SK-N-SH (cell line): ENCODE results near the gene ALDH18A1. TPM values are rescaled to one million over a fixed set of nuclear protein-coding genes. Genes with fewer than 3 reads are reported as not detected.

Experiments
- CTCF ChIA-PET: fragments of 300-600, 350-600 bp; formaldehyde crosslinking; extraction: SDS; loops from one replicate; lab custom pipeline; 2021; lab: Yijun Ruan, JAX
- POLR2A ChIA-PET: fragments of 350-600 bp; sonication (Branson Sonifier 250); formaldehyde crosslinking; extraction: SDS; loops from one replicate; lab custom pipeline; 2020; ENCODE audit warnings: antibody characterized with exemption, inconsistent platforms; lab: Yijun Ruan, JAX
- DNase-seq: peaks from one replicate; pipeline ENCODE4 v3.0.0; 2012
- H2AFZ ChIP-seq: fragments of 200-600 bp; sonication (generic); 2 replicates; pipeline ENCODE4 v1.8.1; 2016; ENCODE audit warnings: antibody characterized with exemption, mild to moderate bottlenecking, low read depth
- H3F3A ChIP-seq: fragments of 200-600 bp; sonication (generic); replicated peaks from 2 replicates; pipeline ENCODE3; 2016; ENCODE audit warnings: antibody characterized with exemption, mild to moderate bottlenecking; ENCODE audit not compliant: insufficient read depth
- H3K27ac ChIP-seq, 2 experiments: fragments of 200-500 bp in 1 of 2; fragments of 200-600 bp in 1 of 2; sonication (Bioruptor generic) in 1 of 2; sonication (generic), shearing (Covaris generic) in 1 of 2; 2 replicates each; pipeline versions ENCODE4 v1.5.1 to v1.6.1; 2014 to 2016; ENCODE audit warnings: low read depth in 2 of 2, inconsistent platforms in 1 of 2, low read length in 1 of 2, mild to moderate bottlenecking in 1 of 2, mixed read lengths in 1 of 2
- H3K27me3 ChIP-seq: fragments of 200-600 bp; sonication (generic), shearing (Covaris generic); 2 replicates; pipeline ENCODE4 v1.6.1; 2016; ENCODE audit warnings: mixed run types; ENCODE audit not compliant: insufficient read depth
- H3K36me3 ChIP-seq, 2 experiments: fragments of 200-500 bp in 1 of 2; fragments of 200-600 bp in 1 of 2; sonication (Bioruptor generic) in 1 of 2; sonication (generic) in 1 of 2; replicated peaks in 1 of 2; 2 replicates each; pipeline versions ENCODE3 to v1.5.1; 2014 to 2016; ENCODE audit warnings: low read length in 1 of 2, mild to moderate bottlenecking in 1 of 2; ENCODE audit not compliant: insufficient read depth in 2 of 2, control insufficient read depth in 1 of 2
- H3K4me1 ChIP-seq, 2 experiments: fragments of 200-500 bp in 1 of 2; fragments of 200-600 bp in 1 of 2; sonication (Bioruptor generic) in 1 of 2; sonication (generic), shearing (Covaris generic) in 1 of 2; 2 replicates each; pipeline versions ENCODE4 v1.5.1 to v1.6.1; 2014 to 2016; ENCODE audit warnings: low read depth in 1 of 2, low read length in 1 of 2, mixed run types in 1 of 2; ENCODE audit not compliant: insufficient read depth in 2 of 2, control insufficient read depth in 1 of 2
- H3K4me2 ChIP-seq: fragments of 200-600 bp; sonication (generic), shearing (Covaris generic); 2 replicates; pipeline ENCODE4 v1.6.1; 2017; ENCODE audit warnings: mixed run types
- H3K4me3 ChIP-seq, 2 experiments: fragments of 200-500 bp in 1 of 2; fragments of 200-600 bp in 1 of 2; sonication (Bioruptor generic) in 1 of 2; sonication (generic), shearing (Covaris generic) in 1 of 2; 2 replicates each; pipeline versions ENCODE4 v1.5.1 to v1.8.1; 2014 to 2016; ENCODE audit warnings: low read depth in 2 of 2, inconsistent platforms in 1 of 2, low read length in 1 of 2, mild to moderate bottlenecking in 1 of 2, mixed read lengths in 1 of 2, moderate library complexity in 1 of 2
- H3K79me2 ChIP-seq: fragments of 200-600 bp; sonication (generic); 2 replicates; pipeline ENCODE4 v1.8.1; 2017; ENCODE audit warnings: mild to moderate bottlenecking; ENCODE audit not compliant: insufficient read depth
- H3K9ac ChIP-seq: fragments of 200-600 bp; sonication (generic); 2 replicates; pipeline ENCODE4 v1.6.1; 2017; ENCODE audit warnings: mixed run types
- H3K9me2 ChIP-seq: fragments of 200-600 bp; sonication (generic); 2 replicates; pipeline ENCODE4 v1.6.1; 2017; ENCODE audit warnings: mixed run types
- H3K9me3 ChIP-seq: fragments of 200-600 bp; sonication (generic); 2 replicates; pipeline ENCODE4 v1.6.1; 2017; ENCODE audit warnings: mixed run types, mild to moderate bottlenecking, moderate library complexity
- H4K20me1 ChIP-seq: fragments of 200-600 bp; sonication (generic); 2 replicates; pipeline ENCODE4 v1.6.1; 2017; ENCODE audit warnings: mild to moderate bottlenecking, mixed run types; ENCODE audit not compliant: insufficient read depth
- FOSL2 ChIP-seq: IDR thresholded peaks from 2 replicates; pipeline ENCODE4 v1.4.0; 2012; ENCODE audit warnings: low read depth, mild to moderate bottlenecking, moderate library complexity, borderline replicate concordance
- NFIC ChIP-seq: IDR thresholded peaks from 2 replicates; pipeline ENCODE4 v1.4.0; 2012; ENCODE audit warnings: borderline replicate concordance
- POLR2AphosphoS5 ChIP-seq: IDR thresholded peaks from 2 replicates; pipeline ENCODE4 v1.6.1; 2012; ENCODE audit warnings: low read depth, low read length
- RCOR1 ChIP-seq: fragments of 150-350 bp; IDR thresholded peaks from 2 replicates; pipeline ENCODE4 v1.6.1; 2017; ENCODE audit warnings: antibody characterized with exemption, low read length
- SMC3 ChIP-seq: IDR thresholded peaks from 2 replicates; pipeline ENCODE4 v1.6.1; 2012; ENCODE audit warnings: low read depth, low read length, improper control_type of control experiment
- TAF1 ChIP-seq: IDR thresholded peaks from 2 replicates; pipeline ENCODE4 v1.6.1; 2012; ENCODE audit warnings: low read depth, mild to moderate bottlenecking, low read length, moderate library complexity, borderline replicate concordance
- TEAD4 ChIP-seq: IDR thresholded peaks from 2 replicates; pipeline ENCODE4 v1.4.0; 2012; ENCODE audit warnings: mild to moderate bottlenecking, borderline replicate concordance; ENCODE audit not compliant: insufficient read depth
- YY1 ChIP-seq: IDR thresholded peaks from 2 replicates; pipeline ENCODE4 v1.4.0; 2012; ENCODE audit warnings: low read depth, mild to moderate bottlenecking
- WGBS: methylation state at CpG from one replicate; pipeline ENCODE4 v1.1.6; 2017; ENCODE audit warnings: low lambda C conversion rate; 5-methylcytosine and 5-hydroxymethylcytosine counted together
- polyA plus RNA-seq, 3 experiments: library from polyadenylated mRNA; depleted of rRNA; stranded (reverse); fragments of >200 nt; gene quantifications; 2 replicates each; pipeline ENCODE4 v1.2.3, GENCODE V29; 2012
- TF ChIP-seq, protein P1 (sequence below): fragments of 200-600 bp; sonication (generic); IDR thresholded peaks from 2 replicates; pipeline ENCODE4 v1.6.1; 2017; ENCODE audit warnings: antibody characterized with exemption, mild to moderate bottlenecking, moderate library complexity
- TF ChIP-seq, protein P2 (sequence below): fragments of 150-350 bp; IDR thresholded peaks from 2 replicates; pipeline ENCODE4 v1.6.1; 2017; ENCODE audit warnings: antibody characterized with exemption, low read length, low read depth, borderline replicate concordance
- TF ChIP-seq, protein P3 (sequence below): IDR thresholded peaks from 2 replicates; pipeline ENCODE4; 2012
- TF ChIP-seq, protein P4 (sequence below): IDR thresholded peaks from 2 replicates; pipeline ENCODE4 v1.4.0; 2012; ENCODE audit warnings: low read depth
- TF ChIP-seq, protein P5 (sequence below): IDR thresholded peaks from 2 replicates; pipeline ENCODE4 v1.6.1; 2012; ENCODE audit warnings: mild to moderate bottlenecking, low read depth, low read length, moderate library complexity

Gene ALDH18A1
- polyA plus RNA-seq, 1 of the 3 experiments (the other 2 are of a cell fraction), result 59.5 TPM

DNA sequence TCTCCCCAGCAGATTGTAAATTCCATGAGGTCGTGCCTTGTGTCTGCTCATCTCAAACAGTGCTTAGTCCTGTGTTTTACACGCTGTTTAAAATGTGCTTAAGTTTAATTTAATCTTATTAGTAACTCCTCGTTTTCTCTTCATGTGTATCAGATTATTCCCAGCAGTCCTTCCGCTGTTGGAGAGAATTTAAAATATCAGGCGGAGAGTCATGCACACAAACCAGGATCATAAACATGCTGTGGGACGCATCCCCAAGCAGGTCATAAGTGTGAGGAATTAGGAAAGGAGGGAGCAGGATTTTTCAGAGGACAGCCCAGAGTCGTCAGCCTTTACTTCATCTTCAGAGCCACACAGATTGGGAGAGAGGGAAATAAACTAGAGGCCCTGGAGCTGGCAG lies 91.2 kb downstream of the ALDH18A1 start:
- 60% methylated on average over 7 of the region's 7 CpGs for WGBS
- no peaks in the 10 kb centered on the region for H4K20me1 ChIP-seq
- H3K9ac ChIP-seq, result no peak overlapping the region
- no peak overlapping the region for H2AFZ ChIP-seq
- TF ChIP-seq NFIC, result no peak
- TF ChIP-seq POLR2AphosphoS5, result no peak
- no peak for TF ChIP-seq RCOR1
- no peak for TF ChIP-seq TEAD4
- no peak for TF ChIP-seq TAF1
- TF ChIP-seq, protein P1, sequence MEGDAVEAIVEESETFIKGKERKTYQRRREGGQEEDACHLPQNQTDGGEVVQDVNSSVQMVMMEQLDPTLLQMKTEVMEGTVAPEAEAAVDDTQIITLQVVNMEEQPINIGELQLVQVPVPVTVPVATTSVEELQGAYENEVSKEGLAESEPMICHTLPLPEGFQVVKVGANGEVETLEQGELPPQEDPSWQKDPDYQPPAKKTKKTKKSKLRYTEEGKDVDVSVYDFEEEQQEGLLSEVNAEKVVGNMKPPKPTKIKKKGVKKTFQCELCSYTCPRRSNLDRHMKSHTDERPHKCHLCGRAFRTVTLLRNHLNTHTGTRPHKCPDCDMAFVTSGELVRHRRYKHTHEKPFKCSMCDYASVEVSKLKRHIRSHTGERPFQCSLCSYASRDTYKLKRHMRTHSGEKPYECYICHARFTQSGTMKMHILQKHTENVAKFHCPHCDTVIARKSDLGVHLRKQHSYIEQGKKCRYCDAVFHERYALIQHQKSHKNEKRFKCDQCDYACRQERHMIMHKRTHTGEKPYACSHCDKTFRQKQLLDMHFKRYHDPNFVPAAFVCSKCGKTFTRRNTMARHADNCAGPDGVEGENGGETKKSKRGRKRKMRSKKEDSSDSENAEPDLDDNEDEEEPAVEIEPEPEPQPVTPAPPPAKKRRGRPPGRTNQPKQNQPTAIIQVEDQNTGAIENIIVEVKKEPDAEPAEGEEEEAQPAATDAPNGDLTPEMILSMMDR, result no peak
- TF ChIP-seq, protein P2, sequence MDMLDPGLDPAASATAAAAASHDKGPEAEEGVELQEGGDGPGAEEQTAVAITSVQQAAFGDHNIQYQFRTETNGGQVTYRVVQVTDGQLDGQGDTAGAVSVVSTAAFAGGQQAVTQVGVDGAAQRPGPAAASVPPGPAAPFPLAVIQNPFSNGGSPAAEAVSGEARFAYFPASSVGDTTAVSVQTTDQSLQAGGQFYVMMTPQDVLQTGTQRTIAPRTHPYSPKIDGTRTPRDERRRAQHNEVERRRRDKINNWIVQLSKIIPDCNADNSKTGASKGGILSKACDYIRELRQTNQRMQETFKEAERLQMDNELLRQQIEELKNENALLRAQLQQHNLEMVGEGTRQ, result no peak
- TF ChIP-seq, protein P3, sequence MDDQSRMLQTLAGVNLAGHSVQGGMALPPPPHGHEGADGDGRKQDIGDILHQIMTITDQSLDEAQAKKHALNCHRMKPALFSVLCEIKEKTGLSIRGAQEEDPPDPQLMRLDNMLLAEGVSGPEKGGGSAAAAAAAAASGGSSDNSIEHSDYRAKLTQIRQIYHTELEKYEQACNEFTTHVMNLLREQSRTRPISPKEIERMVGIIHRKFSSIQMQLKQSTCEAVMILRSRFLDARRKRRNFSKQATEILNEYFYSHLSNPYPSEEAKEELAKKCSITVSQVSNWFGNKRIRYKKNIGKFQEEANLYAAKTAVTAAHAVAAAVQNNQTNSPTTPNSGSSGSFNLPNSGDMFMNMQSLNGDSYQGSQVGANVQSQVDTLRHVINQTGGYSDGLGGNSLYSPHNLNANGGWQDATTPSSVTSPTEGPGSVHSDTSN, result no peak
- TF ChIP-seq YY1, result no peak
- TF ChIP-seq, protein P4, sequence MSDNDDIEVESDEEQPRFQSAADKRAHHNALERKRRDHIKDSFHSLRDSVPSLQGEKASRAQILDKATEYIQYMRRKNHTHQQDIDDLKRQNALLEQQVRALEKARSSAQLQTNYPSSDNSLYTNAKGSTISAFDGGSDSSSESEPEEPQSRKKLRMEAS, result no peak
- TF ChIP-seq, protein P5, sequence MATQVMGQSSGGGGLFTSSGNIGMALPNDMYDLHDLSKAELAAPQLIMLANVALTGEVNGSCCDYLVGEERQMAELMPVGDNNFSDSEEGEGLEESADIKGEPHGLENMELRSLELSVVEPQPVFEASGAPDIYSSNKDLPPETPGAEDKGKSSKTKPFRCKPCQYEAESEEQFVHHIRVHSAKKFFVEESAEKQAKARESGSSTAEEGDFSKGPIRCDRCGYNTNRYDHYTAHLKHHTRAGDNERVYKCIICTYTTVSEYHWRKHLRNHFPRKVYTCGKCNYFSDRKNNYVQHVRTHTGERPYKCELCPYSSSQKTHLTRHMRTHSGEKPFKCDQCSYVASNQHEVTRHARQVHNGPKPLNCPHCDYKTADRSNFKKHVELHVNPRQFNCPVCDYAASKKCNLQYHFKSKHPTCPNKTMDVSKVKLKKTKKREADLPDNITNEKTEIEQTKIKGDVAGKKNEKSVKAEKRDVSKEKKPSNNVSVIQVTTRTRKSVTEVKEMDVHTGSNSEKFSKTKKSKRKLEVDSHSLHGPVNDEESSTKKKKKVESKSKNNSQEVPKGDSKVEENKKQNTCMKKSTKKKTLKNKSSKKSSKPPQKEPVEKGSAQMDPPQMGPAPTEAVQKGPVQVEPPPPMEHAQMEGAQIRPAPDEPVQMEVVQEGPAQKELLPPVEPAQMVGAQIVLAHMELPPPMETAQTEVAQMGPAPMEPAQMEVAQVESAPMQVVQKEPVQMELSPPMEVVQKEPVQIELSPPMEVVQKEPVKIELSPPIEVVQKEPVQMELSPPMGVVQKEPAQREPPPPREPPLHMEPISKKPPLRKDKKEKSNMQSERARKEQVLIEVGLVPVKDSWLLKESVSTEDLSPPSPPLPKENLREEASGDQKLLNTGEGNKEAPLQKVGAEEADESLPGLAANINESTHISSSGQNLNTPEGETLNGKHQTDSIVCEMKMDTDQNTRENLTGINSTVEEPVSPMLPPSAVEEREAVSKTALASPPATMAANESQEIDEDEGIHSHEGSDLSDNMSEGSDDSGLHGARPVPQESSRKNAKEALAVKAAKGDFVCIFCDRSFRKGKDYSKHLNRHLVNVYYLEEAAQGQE, result no peak
- no peak for TF ChIP-seq SMC3
- TF ChIP-seq FOSL2, result no peak
- H3K36me3 ChIP-seq, result no peaks in the 10 kb centered on the region
- H3K4me1 ChIP-seq, result peaks cover 0 to 9% of the 10 kb centered on the region in 2 experiments; a peak in 1 of 4 replicates
- ChIA-PET POLR2A (no interaction called here), CTCF (no interaction called here)
- H3F3A ChIP-seq, result no peaks in the 10 kb centered on the region
- no peak for DNase-seq
- H3K27me3 ChIP-seq, result no peaks in the 10 kb centered on the region
- H3K4me3 ChIP-seq, result no peak overlapping the region
- no peak overlapping the region for H3K27ac ChIP-seq
- no peaks in the 10 kb centered on the region for H3K9me2 ChIP-seq
- H3K79me2 ChIP-seq, result no peaks in the 10 kb centered on the region
- H3K4me2 ChIP-seq, result no peak overlapping the region
- no peaks in the 10 kb centered on the region for H3K9me3 ChIP-seq
